Measurements from ENCODE around the gene CLPX. TPM values are rescaled to one million over a fixed set of nuclear protein-coding genes. Genes with fewer than 3 reads are reported as not detected.
"Not testable (repeated sequence)": the region's sequence is repeated elsewhere in the genome, so short reads cannot be mapped to it uniquely, and the experiment has no call there.

CLPX gene
- total and polyA plus RNA-seq, 3 experiments from 2014 or later = 28.9 to 65.6 (median 60.5) TPM

DNA sequence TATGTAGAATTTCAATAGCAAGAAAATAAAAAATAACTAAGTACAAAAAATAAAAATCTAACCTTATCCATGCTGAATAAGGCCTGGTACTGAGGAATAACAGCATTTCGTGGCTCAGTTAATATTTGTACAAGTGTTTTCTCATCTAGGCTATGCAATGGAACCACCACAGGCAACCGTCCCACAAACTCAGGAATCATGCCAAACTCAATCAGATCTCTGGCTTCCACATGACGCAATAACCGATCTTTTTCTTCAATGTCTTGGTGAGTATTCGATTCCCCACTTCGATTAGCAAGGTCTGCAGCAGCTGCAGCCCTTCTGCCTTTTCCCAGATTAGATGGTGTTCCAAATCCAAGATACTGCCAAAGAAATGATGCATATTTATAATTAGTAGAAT, 30.4 kb downstream of the CLPX start:
- no peaks in the 10 kb centered on the region for H3K9me3 ChIP-seq (ENCODE audit: low read length)
- no peak overlapping the region for H3K4me3 Mint-ChIP-seq
- no peaks in the 10 kb centered on the region for H3K27me3 Mint-ChIP-seq
- no peak overlapping the region for H3K27ac ChIP-seq (ENCODE audit: low read depth, low read length)
- H3K27me3 ChIP-seq (ENCODE audit: insufficient read depth, low read length, poor library complexity, severe bottlenecking) = no peaks in the 10 kb centered on the region
- H3K27ac Mint-ChIP-seq = no peak overlapping the region
- H3K4me1 ChIP-seq (ENCODE audit: insufficient read depth, low read length) = no peaks in the 10 kb centered on the region
- no peak for DNase-seq
- peaks cover 48% of the 10 kb centered on the region for H3K36me3 ChIP-seq (ENCODE audit: insufficient read depth, low read length)
- CTCF ChIA-PET = no interaction called here
- H3K9me3 Mint-ChIP-seq = no peaks in the 10 kb centered on the region
- no peak overlapping the region for H3K4me3 ChIP-seq (ENCODE audit: low read length)
- no peaks in the 10 kb centered on the region for H3K4me1 Mint-ChIP-seq
- POLR2A ChIA-PET = no interaction called here
- peaks cover 6 to 76% (median 20%) of the 10 kb centered on the region in 3 donors for H3K36me3 Mint-ChIP-seq

DNA sequence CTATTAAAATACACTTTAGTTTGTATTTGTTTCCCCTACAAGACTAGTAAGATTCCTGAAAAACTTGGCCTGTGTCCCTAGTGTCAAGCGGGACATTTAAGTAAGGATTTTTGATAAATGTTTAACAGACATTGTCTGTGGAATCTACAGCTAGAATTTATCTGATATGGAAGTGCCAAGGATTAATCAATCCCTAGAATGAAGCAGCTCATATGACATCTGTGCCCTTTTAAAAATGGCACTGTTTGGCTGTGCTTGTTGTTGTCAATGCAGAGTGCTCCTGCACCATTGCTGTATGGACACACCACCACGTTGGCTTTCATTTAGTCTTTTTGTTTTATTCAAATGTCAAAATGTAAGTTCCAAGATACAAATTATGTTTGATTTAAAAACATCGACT, 37.2 kb downstream of the CLPX start:
- Mint-ChIP-seq H3K36me3 (peaks cover 0 to 45% (median 10%) of the 10 kb centered on the region in 3 donors), H3K27ac (peak overlapping the region in 3 of 8 donors; percentile 7 to 70 (median 21)), H3K9me3 (no peaks in the 10 kb centered on the region), H3K4me1 (no peaks in the 10 kb centered on the region), H3K4me3 (no peak overlapping the region), H3K27me3 (no peaks in the 10 kb centered on the region)
- DNase-seq = no peak
- Histone ChIP-seq H3K4me1 (ENCODE audit: insufficient read depth, low read length) (no peaks in the 10 kb centered on the region), H3K27me3 (ENCODE audit: insufficient read depth, low read length, poor library complexity, severe bottlenecking) (no peaks in the 10 kb centered on the region), H3K9me3 (ENCODE audit: low read length) (no peaks in the 10 kb centered on the region), H3K36me3 (ENCODE audit: insufficient read depth, low read length) (peaks cover 6% of the 10 kb centered on the region), H3K4me3 (ENCODE audit: low read length) (no peak overlapping the region), H3K27ac (ENCODE audit: low read depth, low read length) (no peak overlapping the region)
- ChIA-PET CTCF (no interaction called here), POLR2A (interaction anchor here (0.9 kb wide), 1 partner anchor 38 kb away, joined by 3 read pairs; the partner anchor contains the start of gene CLPX)

DNA sequence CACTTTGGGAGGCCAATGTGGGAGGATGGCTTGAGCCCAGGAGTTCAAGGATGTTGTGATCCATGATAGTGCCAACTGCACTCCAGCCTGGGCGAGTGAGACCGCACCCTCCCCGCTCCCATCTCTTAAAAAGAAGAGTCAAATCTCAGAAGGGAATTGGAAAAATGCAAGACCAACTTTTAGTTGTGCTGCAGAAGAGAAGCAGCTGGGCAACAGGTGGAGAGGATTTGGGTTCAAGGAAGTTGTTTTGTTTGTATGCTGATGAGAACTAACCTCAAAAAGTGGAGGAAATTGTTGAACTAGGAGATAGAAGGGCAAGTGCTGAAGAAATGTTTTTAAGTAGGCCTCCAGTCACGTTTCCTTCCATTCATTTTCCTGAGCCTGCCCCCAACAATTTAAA, 38.7 kb downstream of the CLPX start:
- H3K4me1 ChIP-seq (ENCODE audit: insufficient read depth, low read length) = no peaks in the 10 kb centered on the region
- Mint-ChIP-seq H3K9me3 (no peaks in the 10 kb centered on the region), H3K36me3 (peaks cover 0 to 35% (median 6%) of the 10 kb centered on the region in 3 donors), H3K27me3 (no peaks in the 10 kb centered on the region), H3K4me1 (no peaks in the 10 kb centered on the region), H3K4me3 (no peak overlapping the region), H3K27ac (no peak overlapping the region)
- H3K4me3 ChIP-seq (ENCODE audit: low read length) = no peak overlapping the region
- H3K27me3 ChIP-seq (ENCODE audit: insufficient read depth, low read length, poor library complexity, severe bottlenecking) = no peaks in the 10 kb centered on the region
- H3K27ac ChIP-seq (ENCODE audit: low read depth, low read length) = no peak overlapping the region
- no peak for DNase-seq
- POLR2A ChIA-PET = no interaction called here
- no peaks in the 10 kb centered on the region for H3K9me3 ChIP-seq (ENCODE audit: low read length)
- CTCF ChIA-PET = no interaction called here
- peaks cover 6% of the 10 kb centered on the region for H3K36me3 ChIP-seq (ENCODE audit: insufficient read depth, low read length)

DNA sequence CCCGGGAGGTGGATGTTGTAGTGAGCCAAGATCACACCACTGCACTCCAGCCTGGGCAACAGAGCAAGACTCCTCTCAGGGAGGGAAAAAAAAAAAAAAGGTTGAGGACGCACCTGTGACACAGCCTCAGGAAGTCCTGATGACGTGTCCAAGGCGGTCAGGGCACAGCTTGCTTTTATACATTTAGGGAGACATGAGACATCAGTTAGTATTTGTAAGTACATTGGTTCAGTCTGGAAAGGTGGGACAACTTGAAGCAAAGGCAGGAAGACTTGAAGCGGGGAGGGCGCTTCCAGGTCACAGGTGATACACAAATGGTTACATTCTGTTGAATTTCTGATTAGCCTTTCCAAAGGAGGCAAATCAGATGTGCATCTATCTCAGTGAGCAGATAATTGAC, 46.5 kb downstream of the CLPX start:
- POLR2A ChIA-PET; H3K36me3 ChIP-seq (ENCODE audit: insufficient read depth, low read length); H3K36me3 Mint-ChIP-seq; H3K9me3 ChIP-seq (ENCODE audit: low read length); H3K9me3 Mint-ChIP-seq; H3K4me3 ChIP-seq (ENCODE audit: low read length); H3K27me3 ChIP-seq (ENCODE audit: insufficient read depth, low read length, poor library complexity, severe bottlenecking); H3K4me1 ChIP-seq (ENCODE audit: insufficient read depth, low read length); H3K27ac Mint-ChIP-seq; H3K27me3 Mint-ChIP-seq; DNase-seq; H3K4me1 Mint-ChIP-seq; H3K4me3 Mint-ChIP-seq; H3K27ac ChIP-seq (ENCODE audit: low read depth, low read length): not testable (repeated sequence)
- CTCF ChIA-PET = interaction anchor here (1.2 kb wide), 1 partner anchor 10 kb away, joined by 3 read pairs; no protein-coding TSS in a partner anchor

DNA sequence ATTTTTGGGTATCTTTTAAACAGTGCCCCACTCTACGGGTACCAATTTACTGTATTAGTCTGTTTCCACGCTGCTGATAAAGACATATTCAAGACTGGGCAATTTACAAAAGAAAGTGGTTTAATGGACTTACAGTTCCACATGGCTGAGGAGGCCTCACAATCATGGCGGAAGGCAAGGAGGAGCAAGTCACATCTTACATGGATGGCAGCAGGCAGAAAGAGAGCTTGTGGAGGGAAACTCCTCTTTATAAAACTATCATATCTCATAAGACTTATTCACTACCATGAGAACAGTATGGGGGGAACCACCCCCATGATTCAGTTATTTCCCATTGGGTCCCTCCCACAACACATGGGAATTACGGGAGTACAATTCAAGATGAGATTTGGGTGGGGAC, 47.2 kb downstream of the CLPX start:
- H3K4me1 ChIP-seq (ENCODE audit: insufficient read depth, low read length); H3K27me3 ChIP-seq (ENCODE audit: insufficient read depth, low read length, poor library complexity, severe bottlenecking); H3K36me3 ChIP-seq (ENCODE audit: insufficient read depth, low read length); POLR2A ChIA-PET; CTCF ChIA-PET; H3K27ac ChIP-seq (ENCODE audit: low read depth, low read length); H3K27me3 Mint-ChIP-seq; H3K4me3 ChIP-seq (ENCODE audit: low read length); H3K36me3 Mint-ChIP-seq; H3K9me3 ChIP-seq (ENCODE audit: low read length); H3K27ac Mint-ChIP-seq; DNase-seq; H3K9me3 Mint-ChIP-seq: not testable (repeated sequence)
- peak overlapping the region in 1 of 7 donors; percentile 24 for H3K4me3 Mint-ChIP-seq
- H3K4me1 Mint-ChIP-seq = peaks cover 7 to 10% (median 10%) of the 10 kb centered on the region in 3 donors

DNA sequence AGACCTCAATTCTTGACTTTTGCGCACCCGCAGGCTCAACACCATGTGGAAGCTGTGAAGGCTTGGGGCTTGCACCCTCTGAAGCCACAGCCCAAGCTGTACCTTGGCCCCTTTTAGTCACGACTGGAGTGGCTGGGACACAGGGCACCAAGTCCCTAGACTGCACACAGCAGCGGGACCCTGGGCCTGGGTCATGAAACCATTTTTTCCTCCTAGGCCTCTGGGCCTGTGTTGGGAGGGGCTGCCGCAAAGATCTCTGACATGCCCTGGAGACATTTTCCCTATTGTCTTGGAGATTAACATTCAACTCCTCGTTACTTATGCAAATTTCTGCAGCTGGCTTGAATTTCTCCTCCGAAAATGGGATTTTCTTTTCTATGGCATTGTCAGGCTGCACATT, 48.1 kb downstream of the CLPX start:
- CTCF ChIA-PET; H3K9me3 ChIP-seq (ENCODE audit: low read length); H3K27me3 Mint-ChIP-seq; H3K27me3 ChIP-seq (ENCODE audit: insufficient read depth, low read length, poor library complexity, severe bottlenecking); H3K27ac ChIP-seq (ENCODE audit: low read depth, low read length); H3K9me3 Mint-ChIP-seq; H3K4me3 ChIP-seq (ENCODE audit: low read length); DNase-seq; POLR2A ChIA-PET; H3K36me3 Mint-ChIP-seq; H3K36me3 ChIP-seq (ENCODE audit: insufficient read depth, low read length); H3K27ac Mint-ChIP-seq: not testable (repeated sequence)
- H3K4me1 ChIP-seq (ENCODE audit: insufficient read depth, low read length) = peaks cover 15% of the 10 kb centered on the region
- Mint-ChIP-seq H3K4me3 (peak overlapping the region in 1 of 7 donors; percentile 24), H3K4me1 (peaks cover 13 to 17% (median 15%) of the 10 kb centered on the region in 3 donors)

DNA sequence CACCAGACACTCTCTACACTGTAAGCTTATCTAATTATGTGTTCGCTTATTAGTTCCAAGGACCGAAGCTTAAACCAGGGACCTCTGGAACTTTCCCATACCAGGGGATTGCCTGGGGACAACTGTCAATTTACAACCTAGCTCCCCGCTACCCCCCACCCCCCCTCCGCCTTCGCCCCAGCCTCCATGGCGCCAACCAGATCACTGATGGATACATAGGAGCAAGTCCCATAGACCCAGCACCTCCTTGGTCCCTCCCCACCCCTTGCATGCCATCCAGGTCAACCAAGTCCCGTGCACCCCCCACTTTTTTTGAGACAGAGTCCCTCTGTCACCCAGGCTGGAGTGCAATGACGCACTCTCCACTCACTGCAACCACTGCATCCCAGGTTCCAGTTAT, 50.6 kb downstream of the CLPX start:
- peaks cover 2% of the 10 kb centered on the region for H3K36me3 ChIP-seq (ENCODE audit: insufficient read depth, low read length)
- no peaks in the 10 kb centered on the region for H3K27me3 ChIP-seq (ENCODE audit: insufficient read depth, low read length, poor library complexity, severe bottlenecking)
- Mint-ChIP-seq H3K9me3 (peaks cover 0 to 2% (median 0%) of the 10 kb centered on the region in 5 donors), H3K4me3 (peak overlapping the region in 5 of 7 donors; percentile 46 to 98 (median 93)), H3K27ac (peak overlapping the region in 4 of 8 donors; percentile 68 to 98 (median 97)), H3K4me1 (peaks cover 27 to 35% (median 33%) of the 10 kb centered on the region in 3 donors), H3K27me3 (peaks cover 0 to 4% of the 10 kb centered on the region in 2 donors), H3K36me3 (peaks cover 0 to 21% (median 8%) of the 10 kb centered on the region in 3 donors)
- DNase-seq = no peak
- H3K27ac ChIP-seq (ENCODE audit: low read depth, low read length) = peak overlapping the region; percentile 71
- H3K4me1 ChIP-seq (ENCODE audit: insufficient read depth, low read length) = peaks cover 27% of the 10 kb centered on the region
- H3K9me3 ChIP-seq (ENCODE audit: low read length) = no peaks in the 10 kb centered on the region
- peak overlapping the region; percentile 88 for H3K4me3 ChIP-seq (ENCODE audit: low read length)
- ChIA-PET CTCF (no interaction called here), POLR2A (interaction anchor here (1.3 kb wide), 1 partner anchor 51 kb away, joined by 4 read pairs; the partner anchor contains the start of gene CLPX)

DNA sequence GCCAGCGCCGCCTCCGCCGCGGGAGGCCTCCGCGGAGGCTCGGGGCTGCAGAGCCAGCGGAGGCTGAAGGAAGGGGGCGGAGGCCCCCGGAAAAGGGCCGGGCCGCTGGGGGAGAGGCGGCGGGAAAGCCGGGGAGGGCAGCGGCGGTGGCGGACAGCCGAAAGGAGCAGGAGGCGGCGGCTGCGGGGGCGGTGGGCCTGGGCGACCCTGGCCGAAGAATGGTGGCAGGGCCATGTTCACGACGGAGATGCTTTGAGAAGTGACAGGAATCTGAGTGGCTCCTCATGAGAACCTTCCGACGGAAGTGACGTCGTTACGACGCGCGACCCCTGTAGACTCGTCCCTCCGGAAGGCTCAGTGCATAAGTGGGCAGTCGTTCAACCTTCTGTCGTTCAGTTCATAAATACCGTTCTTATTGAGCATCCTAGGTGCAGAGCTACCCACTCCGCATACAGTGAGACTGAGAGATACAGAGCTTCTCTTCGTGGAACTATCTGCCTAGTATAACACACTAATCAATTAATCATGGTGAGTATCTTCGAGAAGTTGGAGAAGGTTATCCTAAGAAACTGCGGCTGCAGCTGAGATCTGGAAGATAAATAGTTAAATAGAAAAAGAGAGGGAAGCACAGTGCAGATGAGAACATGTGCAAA, 51.5 kb downstream of the CLPX start, which contains the start of gene PDCD7:
Gene PDCD7, minus strand, starts transcription at position 261 of the 653 bp plus-strand sequence. Its CDS starts 27 bp downstream, at position 234.
- H3K27ac ChIP-seq (ENCODE audit: low read depth, low read length) = peak within 1 kb of the TSS; percentile 71
- peaks cover 0 to 30% (median 13%) of the 10 kb centered on the region in 3 donors for H3K36me3 Mint-ChIP-seq
- H3K4me1 Mint-ChIP-seq = peaks cover 30 to 42% (median 39%) of the 10 kb centered on the region in 3 donors
- DNase-seq = peak; percentile 71 to 90 (median 83)
- no peaks in the 10 kb centered on the region for H3K27me3 ChIP-seq (ENCODE audit: insufficient read depth, low read length, poor library complexity, severe bottlenecking)
- no peaks in the 10 kb centered on the region for H3K9me3 ChIP-seq (ENCODE audit: low read length)
- H3K4me3 ChIP-seq (ENCODE audit: low read length) = peak within 1 kb of the TSS; percentile 88
- POLR2A ChIA-PET = interaction anchor here (1.0 to 1.3 kb wide), 2 partner anchors 52 to 153 kb away, joined by 3 to 4 read pairs; partner anchors contain the start of genes CLPX and PARP16
- peaks cover 0 to 4% of the 10 kb centered on the region in 2 donors for H3K27me3 Mint-ChIP-seq
- H3K4me1 ChIP-seq (ENCODE audit: insufficient read depth, low read length) = peaks cover 27% of the 10 kb centered on the region
- H3K36me3 ChIP-seq (ENCODE audit: insufficient read depth, low read length) = peaks cover 11% of the 10 kb centered on the region
- peak within 1 kb of the TSS; percentile 88 to 98 (median 94) for H3K4me3 Mint-ChIP-seq
- CTCF ChIA-PET = interaction anchor here (1.0 kb wide), 1 partner anchor 164 kb away, joined by 3 read pairs; no protein-coding TSS in a partner anchor
- H3K27ac Mint-ChIP-seq = peak within 1 kb of the TSS; percentile 85 to 98 (median 96)
- H3K9me3 Mint-ChIP-seq = peaks cover 0 to 2% (median 0%) of the 10 kb centered on the region in 5 donors
